GM12878 (cell line): ENCODE measurements around the gene ADCY5. TPM values are rescaled to one million over a fixed set of nuclear protein-coding genes. Genes with fewer than 3 reads are reported as not detected.
A peak's percentile ranks its signal among the peaks of the same experiment; 100 is the strongest.

Experiments used
- ATAC-seq: fragments of 200-7000 bp; cut with Tn5 transposase; 3 replicates; pipeline ENCODE4 v1.9.1; 2020; ENCODE audit warnings: mild to moderate bottlenecking, moderate library complexity
- BruUV-seq: library from RNA; stranded (reverse); fragments of 400-500 nt; replicated peaks from 2 replicates; lab custom pipeline; 2021; lab: Mats Ljungman, UMichigan
- CTCF ChIA-PET: fragments of 300-600 bp; sonication (Branson Sonifier 250); formaldehyde crosslinking; extraction: SDS; loops from one replicate; lab custom pipeline; 2021; ENCODE audit warnings: inconsistent platforms; lab: Yijun Ruan, JAX
- POLR2A ChIA-PET: fragments of 350-600 bp; formaldehyde crosslinking; extraction: SDS; loops from one replicate; lab custom pipeline; 2021; ENCODE audit warnings: inconsistent platforms; lab: Charles Lee
- RAD21 ChIA-PET: fragments of 300-600 bp; sonication (Branson Sonifier 250); formaldehyde crosslinking; loops from one replicate; lab custom pipeline; 2023; ENCODE audit warnings: antibody characterized with exemption; ENCODE audit not compliant: unreplicated experiment; lab: Charles Lee
- SMC1A ChIA-PET: fragments of 300-600 bp; sonication (Branson Sonifier 250); formaldehyde crosslinking; loops from one replicate; lab custom pipeline; 2023; ENCODE audit not compliant: unreplicated experiment, uncharacterized antibody; lab: Charles Lee
- DNase-seq: peaks from one replicate; pipeline ENCODE4 v3.0.0-alpha.2; 2011; ENCODE audit warnings: low read depth, low spot score
- FAIRE-seq: peaks from 3 replicates; lab custom pipeline; 2011; peaks lifted over from hg19 to GRCh38; lab: Jason Lieb, UNC
- H2AFZ ChIP-seq: 2 replicates; pipeline ENCODE4 v1.6.0; 2011; ENCODE audit warnings: low read depth, low read length, control low read depth; ENCODE audit not compliant: control insufficient read depth
- H3K27ac ChIP-seq: 2 replicates; pipeline ENCODE4 v1.5.1; 2011; ENCODE audit warnings: control low read depth; ENCODE audit not compliant: control insufficient read depth, insufficient read depth
- H3K27me3 ChIP-seq, 2 experiments: replicated peaks in 1 of 2; 2 replicates each; pipeline versions ENCODE4 v1.6.0 to v1.6.1; 2011; ENCODE audit warnings: low read length in 1 of 2; ENCODE audit not compliant: control insufficient read depth in 2 of 2, insufficient read depth in 2 of 2
- H3K36me3 ChIP-seq, 2 experiments: 2 replicates each; pipeline ENCODE4 v1.5.1; 2011; ENCODE audit warnings: low read length in 1 of 2; ENCODE audit not compliant: control insufficient read depth in 2 of 2, insufficient read depth in 2 of 2
- H3K4me1 ChIP-seq: 2 replicates; pipeline ENCODE4 v1.6.1; 2011; ENCODE audit warnings: mild to moderate bottlenecking, low read length, moderate library complexity, mixed read lengths; ENCODE audit not compliant: control insufficient read depth, insufficient read depth
- H3K4me2 ChIP-seq: 2 replicates; pipeline ENCODE4 v1.6.0; 2011; ENCODE audit warnings: control low read depth; ENCODE audit not compliant: control insufficient read depth, insufficient read depth
- H3K4me3 ChIP-seq: fragments of 200-600 bp; sonication (generic); 2 replicates; pipeline ENCODE4 v1.5.1; 2016
- H3K79me2 ChIP-seq: 2 replicates; pipeline ENCODE4 v1.6.0; 2011; ENCODE audit warnings: low read length; ENCODE audit not compliant: control insufficient read depth, insufficient read depth
- H3K9ac ChIP-seq: 2 replicates; pipeline ENCODE4 v1.8.0; 2011; ENCODE audit warnings: low read length, control low read depth, mixed read lengths; ENCODE audit not compliant: control insufficient read depth, insufficient read depth
- H3K9me3 ChIP-seq: replicated peaks from 3 replicates; pipeline ENCODE4 v1.5.1; 2011; ENCODE audit warnings: mild to moderate bottlenecking, low read length; ENCODE audit not compliant: control insufficient read depth, insufficient read depth
- H4K20me1 ChIP-seq: 2 replicates; pipeline ENCODE4 v1.6.0; 2011; ENCODE audit not compliant: control insufficient read depth, insufficient read depth
- EZH2 ChIP-seq: IDR thresholded peaks from 2 replicates; pipeline ENCODE4 v1.6.1; 2012; ENCODE audit warnings: low read depth, mild to moderate bottlenecking, control low read depth, inconsistent platforms, low read length, borderline replicate concordance; ENCODE audit not compliant: control insufficient read depth
- LARP7 ChIP-seq: fragments of 450-650 bp; IDR thresholded peaks from 2 replicates; pipeline ENCODE4 v1.6.1; 2017; ENCODE audit warnings: mild to moderate bottlenecking
- MTA2 ChIP-seq: fragments of 450-650 bp; IDR thresholded peaks from 2 replicates; pipeline ENCODE4 v1.6.1; 2016; ENCODE audit warnings: low read depth, mild to moderate bottlenecking, moderate library complexity
- NR2C1 ChIP-seq: fragments of 450-650 bp; IDR thresholded peaks from 2 replicates; pipeline ENCODE4 v1.6.1; 2017; ENCODE audit warnings: antibody characterized with exemption, mild to moderate bottlenecking, moderate library complexity
- PAX5 ChIP-seq: IDR thresholded peaks from 2 replicates; pipeline ENCODE4 v1.6.1; 2011; ENCODE audit warnings: low read depth, low read length, borderline replicate concordance
- PAX8 ChIP-seq: fragments of 450-650 bp; IDR thresholded peaks from 2 replicates; pipeline ENCODE4 v1.6.1; 2017; ENCODE audit warnings: mild to moderate bottlenecking, moderate library complexity
- POLR2AphosphoS2 ChIP-seq: IDR thresholded peaks from 2 replicates; pipeline ENCODE4 v1.6.1; 2011; ENCODE audit warnings: low read depth, mild to moderate bottlenecking, low read length, improper control_type of control experiment, moderate library complexity
- RELA ChIP-seq: fragments of 450-650 bp; IDR thresholded peaks from 2 replicates; pipeline ENCODE4 v1.8.0; 2014; ENCODE audit warnings: borderline replicate concordance; ENCODE audit not compliant: partially characterized antibody
- TAF1 ChIP-seq: IDR thresholded peaks from 2 replicates; pipeline ENCODE4 v1.6.1; 2011; ENCODE audit warnings: mild to moderate bottlenecking, low read depth, low read length, borderline replicate concordance
- ZNF384 ChIP-seq: IDR thresholded peaks from 2 replicates; pipeline ENCODE4 v1.6.1; 2012; ENCODE audit warnings: low read depth, mild to moderate bottlenecking, low read length, improper control_type of control experiment, borderline replicate concordance
- WGBS: methylation state at CpG from one replicate; pipeline ENCODE4 v1.1.6; 2016; ENCODE audit warnings: low lambda C conversion rate; ENCODE audit not compliant: insufficient replicate concordance, insufficient coverage; ENCODE audit errors: missing lambda C conversion rate; 5-methylcytosine and 5-hydroxymethylcytosine counted together
- in situ Hi-C: fragments of 300-500 bp; cut with MboI; formaldehyde crosslinking; loops from 9 replicates; pipeline ENCODE4 v1.14.3; 2018; ENCODE audit warnings: mixed read lengths
- intact Hi-C: fragments of 100-400 bp; cut with micrococcal nuclease; formaldehyde crosslinking; loops from one replicate; pipeline ENCODE4 v1.14.2; 2022; ENCODE audit not compliant: unreplicated experiment
- polyA plus RNA-seq, 11 experiments: library from polyadenylated mRNA; depleted of rRNA in 4 of 11; unstranded in 6 of 11; stranded (reverse) in 5 of 11; fragments of >200 nt; fragmentation: Nextera tagmentation in 4 of 11; fragmentation: Illumina TruSeq in 1 of 11; extraction: Ambion mirVana in 4 of 11; extraction: Trizol in 1 of 11; gene quantifications; 1 replicate in 1 of 11; 2 replicates in 10 of 11; pipeline versions ENCODE4 v1.2.1 to v1.2.3, GENCODE V29; 2011 to 2016; ENCODE audit warnings: inconsistent platforms in 2 of 11, missing spikeins in 2 of 11, low read depth in 1 of 11
- total RNA-seq, 4 experiments: library from RNA; depleted of rRNA in 3 of 4; stranded (reverse); fragments of >200 nt in 3 of 4; fragmentation: Illumina TruSeq in 1 of 4; extraction: Trizol in 1 of 4; gene quantifications; 2 replicates each; pipeline versions ENCODE4 v1.2.1 to v1.2.3, GENCODE V29; 2013 to 2021

The ADCY5 gene
- total and polyA plus RNA-seq, 10 of the 15 experiments (the other 5 are each of a cell fraction or from before 2014, with no cell fraction given): under 0.01 to 0.24 (median 0.02) TPM; not detected in 4

- in situ Hi-C loops (no loop called here), intact Hi-C loops (no loop called here)
- DNase-seq: no peak
- Histone ChIP-seq H3K36me3 (peaks cover 3 to 4% of the 10 kb centered on the region in 2 experiments; a peak in 3 of 4 replicates), H3K4me2 (no peak overlapping the region), H3K4me3 (no peak overlapping the region), H3K4me1 (no peaks in the 10 kb centered on the region), H3K79me2 (no peaks in the 10 kb centered on the region), H4K20me1 (no peaks in the 10 kb centered on the region), H3K9me3 (no peaks in the 10 kb centered on the region), H3K27ac (no peak overlapping the region), H3K9ac (no peak overlapping the region), H2AFZ (no peak overlapping the region), H3K27me3 (no peaks in the 10 kb centered on the region)
- BruUV-seq: no TSS peak
- 88% methylated on average over 4 of the region's 4 CpGs for WGBS
- RAD21 ChIA-PET: no interaction called here
- TF ChIP-seq PAX5 (no peak), RELA (no peak), MTA2 (no peak), LARP7 (no peak), POLR2AphosphoS2 (no peak), TAF1 (no peak), PAX8 (no peak), EZH2 (no peak), ZNF384 (no peak), NR2C1 (no peak)
- CTCF ChIA-PET: interaction anchor here (2.9 to 3.3 kb wide), 2 partner anchors 66 to 164 kb away, joined by 6 to 51 read pairs; no protein-coding TSS in a partner anchor
- SMC1A ChIA-PET: interaction anchor here (1.3 kb wide), 1 partner anchor 166 kb away, joined by 3 read pairs; no protein-coding TSS in a partner anchor
- FAIRE-seq: peak; percentile 44
- no peak for ATAC-seq
- POLR2A ChIA-PET: interaction anchor here (0.6 kb wide), 1 partner anchor 69 kb away, joined by 3 read pairs; no protein-coding TSS in a partner anchor
These were observed 43.2 kb upstream of the ADCY5 start for GRCh38 chr3:123491966-123492587.
